Myocyte (in vitro differentiated cells): ENCODE data around the gene ST8SIA2. TPM values are rescaled to one million over a fixed set of nuclear protein-coding genes. Genes with fewer than 3 reads are reported as not detected.
A peak's percentile ranks its signal among the peaks of the same experiment; 100 is the strongest.

ENCODE experiments used
- DNase-seq: peaks from one replicate; pipeline ENCODE4 v3.0.0-alpha.2; 2012; ENCODE audit warnings: low read depth
- polyA plus RNA-seq: library from polyadenylated mRNA; unstranded; fragments of >200 nt; gene quantifications from one replicate; pipeline ENCODE4 v1.2.1, GENCODE V29; 2012; ENCODE audit warnings: missing spikeins
- total RNA-seq: library from RNA; depleted of rRNA; stranded (reverse); fragments of >200 nt; gene quantifications from 2 replicates; pipeline ENCODE4 v1.2.3, GENCODE V29; 2014

Gene ST8SIA2, protein sequence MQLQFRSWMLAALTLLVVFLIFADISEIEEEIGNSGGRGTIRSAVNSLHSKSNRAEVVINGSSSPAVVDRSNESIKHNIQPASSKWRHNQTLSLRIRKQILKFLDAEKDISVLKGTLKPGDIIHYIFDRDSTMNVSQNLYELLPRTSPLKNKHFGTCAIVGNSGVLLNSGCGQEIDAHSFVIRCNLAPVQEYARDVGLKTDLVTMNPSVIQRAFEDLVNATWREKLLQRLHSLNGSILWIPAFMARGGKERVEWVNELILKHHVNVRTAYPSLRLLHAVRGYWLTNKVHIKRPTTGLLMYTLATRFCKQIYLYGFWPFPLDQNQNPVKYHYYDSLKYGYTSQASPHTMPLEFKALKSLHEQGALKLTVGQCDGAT
- 28.6 and 30.8 TPM in 2 replicates for total RNA-seq
- polyA plus RNA-seq = 25.6 TPM

- DNase-seq = peak; percentile 74
Observed at GRCh38 chr15:92393071-92393979, at the start of gene ST8SIA2. TSS of gene ST8SIA2 (plus strand) at chr15:92393881. CDS start at chr15:92394065, 184 bp downstream.

DNA sequence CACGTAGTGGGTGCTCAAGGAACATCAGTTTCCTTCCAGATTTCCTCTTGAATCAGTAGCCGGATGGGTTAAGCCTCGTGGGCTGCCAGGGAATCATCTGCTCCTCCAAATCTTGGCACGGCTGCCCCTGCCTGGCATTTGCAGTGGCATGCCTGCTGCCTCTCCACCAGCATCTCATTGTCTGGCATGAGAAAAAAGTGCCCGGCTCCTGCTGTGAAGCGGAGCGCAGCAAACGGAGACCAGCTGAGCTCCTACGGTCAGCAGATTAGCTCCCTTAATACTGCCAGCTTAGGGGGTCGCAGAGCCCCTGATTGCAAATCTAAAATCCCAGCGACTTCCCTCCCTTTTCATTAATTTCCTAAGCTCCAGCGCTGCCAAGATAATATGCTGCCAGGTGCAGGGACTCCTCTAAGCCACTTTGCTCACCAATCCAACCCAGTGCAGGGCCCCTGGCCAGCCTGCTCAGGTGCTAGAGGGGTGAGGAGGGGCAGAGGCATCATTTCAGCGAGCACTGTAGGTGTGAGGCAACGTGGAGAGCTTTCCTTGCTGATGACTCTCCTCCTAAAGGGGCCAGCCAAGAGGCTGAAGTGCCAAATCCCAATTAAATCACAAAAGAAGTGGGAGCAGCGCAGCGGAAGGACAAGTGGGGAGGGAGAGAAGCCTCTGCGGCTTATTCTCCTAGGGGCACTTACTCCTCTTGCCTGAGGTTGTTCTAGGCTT, 49.6 kb upstream of the ST8SIA2 start:
- DNase-seq = peak; percentile 53

GRCh38 chr15:92346063-92346462, 47.6 kb upstream of the ST8SIA2 start:
- DNase-seq = no peak

GRCh38 chr15:92355307-92355706, 38.4 kb upstream of the ST8SIA2 start:
- no peak for DNase-seq

GRCh38 chr15:92361321-92362000, 32.2 kb upstream of the ST8SIA2 start:
- no peak for DNase-seq

DNA sequence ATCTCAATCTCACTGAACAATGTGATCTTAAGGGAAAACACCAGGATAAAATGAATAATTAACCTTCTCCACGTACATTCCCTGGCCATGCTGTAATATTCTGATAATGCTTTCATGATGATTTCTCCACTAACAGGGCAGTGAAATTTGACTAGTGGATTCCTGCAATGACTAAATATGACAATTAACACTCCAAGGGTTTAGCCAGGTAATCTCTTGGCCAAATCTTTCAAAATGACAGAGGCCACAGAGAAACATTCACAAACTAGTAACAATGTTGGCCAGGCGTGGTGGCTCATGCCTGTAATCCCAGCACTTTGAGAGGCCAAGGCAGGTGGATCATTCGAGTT, 31.7 kb upstream of the ST8SIA2 start:
- no peak for DNase-seq

DNA sequence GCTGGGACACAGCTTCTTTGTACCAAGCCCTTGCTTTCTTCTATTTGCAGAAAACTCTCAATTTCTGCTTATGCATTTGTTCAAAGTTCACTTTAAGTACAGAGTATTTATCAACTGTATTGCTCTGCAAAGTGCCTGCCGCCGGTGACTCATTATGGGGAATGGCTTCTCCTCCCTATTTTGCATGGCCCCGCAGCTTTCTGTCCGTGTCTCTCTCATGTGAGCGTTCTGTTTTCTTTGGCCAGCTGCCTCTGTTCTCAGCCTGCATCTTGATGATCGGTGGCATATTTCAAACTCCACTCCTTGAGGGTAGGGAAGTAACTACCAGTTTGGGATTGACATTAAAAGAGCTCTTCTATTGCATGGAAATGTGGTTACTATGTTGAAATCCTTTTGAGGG, 28.6 kb upstream of the ST8SIA2 start:
- peak; percentile 56 for DNase-seq

GRCh38 chr15:92365906-92366305, 27.8 kb upstream of the ST8SIA2 start:
- no peak for DNase-seq

DNA sequence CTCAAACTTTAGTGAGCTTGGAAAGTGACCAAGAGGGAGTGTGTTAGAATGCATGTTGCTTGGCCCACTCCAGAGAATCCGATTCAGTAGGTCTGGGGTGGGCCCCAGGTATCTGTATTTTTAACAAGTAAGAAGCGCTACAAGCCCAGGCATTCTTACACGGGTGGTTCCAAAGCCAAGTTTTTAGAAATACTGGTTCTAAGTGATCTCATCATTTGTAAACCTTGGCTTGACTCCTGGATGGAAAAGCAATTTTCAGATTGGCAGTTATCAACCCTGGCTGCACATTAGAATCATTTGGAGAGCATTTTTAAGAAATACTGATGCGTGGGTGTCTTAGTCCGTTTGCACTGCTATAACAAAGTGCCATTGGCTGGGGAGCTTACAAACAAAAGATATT, 27.3 kb upstream of the ST8SIA2 start:
- DNase-seq = no peak

DNA sequence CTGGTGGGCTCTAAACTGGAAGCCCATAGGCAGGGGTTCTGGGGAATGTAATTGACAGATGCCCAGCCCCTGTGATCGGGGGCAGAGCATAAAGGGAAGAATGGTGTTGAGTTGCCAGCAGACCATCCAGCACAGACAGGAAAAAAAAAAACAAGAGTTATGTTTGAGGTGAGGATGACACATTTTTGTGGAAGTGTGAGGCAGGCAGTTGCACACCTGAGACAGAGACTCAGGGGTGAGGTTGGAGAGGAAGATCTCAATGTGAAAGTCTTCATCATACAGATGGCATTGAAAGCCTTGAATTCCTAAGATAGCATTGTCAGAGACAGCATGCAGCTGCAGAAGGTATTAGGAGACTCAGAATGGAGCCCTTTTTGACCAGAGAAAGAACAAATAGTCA, 18.6 kb upstream of the ST8SIA2 start:
- DNase-seq = no peak

- DNase-seq = no peak
Observed at GRCh38 chr15:92376109-92376508, 17.6 kb upstream of the ST8SIA2 start.

GRCh38 chr15:92377083-92377789, 16.4 kb upstream of the ST8SIA2 start:
- DNase-seq = peak; percentile 99

- DNase-seq = no peak
Observed at GRCh38 chr15:92383519-92384324, 10.0 kb upstream of the ST8SIA2 start.

GRCh38 chr15:92384381-92384780, 9.3 kb upstream of the ST8SIA2 start:
- peak; percentile 71 for DNase-seq

DNA sequence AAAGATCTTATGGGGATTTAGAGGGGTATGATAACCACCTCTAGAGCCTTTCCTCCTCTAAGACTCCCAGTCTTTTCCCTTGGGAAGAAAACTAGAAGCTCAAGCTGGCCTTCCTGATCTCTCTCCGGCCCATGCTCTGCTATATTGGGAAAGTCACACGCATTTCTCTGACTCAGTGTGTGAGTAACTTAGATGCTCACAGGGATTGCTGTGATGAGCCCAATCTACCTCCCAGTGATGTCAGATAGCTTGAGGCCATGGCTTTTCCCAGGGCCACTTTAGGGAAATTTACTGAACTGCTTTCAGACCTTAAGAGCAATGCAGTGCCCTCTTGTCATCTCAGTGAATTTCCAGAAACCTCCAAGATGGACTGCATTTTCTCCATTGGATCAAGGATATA, 8.6 kb upstream of the ST8SIA2 start:
- DNase-seq = peak; percentile 77

- peak; percentile 68 for DNase-seq
Observed at GRCh38 chr15:92391640-92392039, 2.0 kb upstream of the ST8SIA2 start.

- DNase-seq = no peak
Observed at GRCh38 chr15:92392462-92392861, 1.2 kb upstream of the ST8SIA2 start.

DNA sequence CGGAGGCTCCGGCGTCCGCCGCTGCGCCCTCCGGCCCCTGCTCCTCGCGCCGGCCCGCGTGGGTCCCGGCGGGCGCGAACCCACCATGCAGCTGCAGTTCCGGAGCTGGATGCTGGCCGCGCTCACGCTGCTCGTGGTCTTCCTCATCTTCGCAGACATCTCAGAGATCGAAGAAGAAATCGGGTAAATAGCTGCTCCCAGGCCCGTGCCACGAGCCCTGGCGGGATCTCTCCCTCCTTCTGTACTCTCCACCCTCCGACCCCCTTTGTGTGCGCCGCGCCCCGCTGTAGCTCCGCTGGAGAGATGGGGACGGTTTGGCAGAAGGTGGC, 263 bp downstream of the ST8SIA2 start:
- DNase-seq = no peak

DNA sequence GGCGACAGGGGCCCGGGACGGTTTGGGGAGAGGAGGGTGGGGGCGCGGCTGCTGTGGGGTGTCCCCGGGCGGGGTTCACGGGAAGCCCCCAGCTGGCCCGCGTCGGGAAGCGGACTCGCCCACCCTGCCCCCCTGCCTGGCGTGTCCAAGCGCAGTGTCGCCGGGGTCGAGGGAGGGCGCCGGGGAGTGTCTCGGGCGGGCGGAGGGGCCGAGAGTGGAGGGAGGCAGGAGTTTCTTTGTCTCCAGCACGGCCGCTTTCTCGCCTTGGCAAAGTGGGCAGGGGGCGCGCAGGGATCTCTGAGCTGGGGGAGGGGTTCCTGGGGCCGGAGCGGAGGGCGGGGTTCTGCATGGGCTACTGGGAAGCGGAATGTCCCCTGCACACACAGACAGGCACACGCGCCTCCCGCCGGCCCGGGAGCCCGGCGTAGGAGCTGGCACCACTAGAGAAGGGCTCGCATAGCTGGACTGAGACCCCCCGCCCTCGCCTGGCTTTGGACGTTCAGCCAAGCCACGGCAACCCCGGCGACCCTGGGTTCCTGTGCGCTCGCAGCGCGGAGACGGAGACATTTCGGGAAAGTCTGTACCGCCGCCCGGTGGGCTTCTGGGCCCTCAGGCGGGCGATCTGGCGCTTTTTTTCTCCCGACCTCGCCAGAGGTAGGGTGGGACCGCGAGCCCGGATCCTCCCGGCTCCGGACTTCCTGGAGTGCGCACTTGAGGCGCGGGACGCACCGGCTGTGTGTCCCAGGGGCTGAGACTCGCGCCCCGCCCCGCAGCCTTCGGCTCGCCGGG, 822 bp downstream of the ST8SIA2 start:
- DNase-seq = peak; percentile 49
